Fibroblast of mammary gland (primary cell): ENCODE data around the gene ARHGEF40.

Experiments
- DNase-seq: peaks from one replicate; pipeline ENCODE4 v3.0.0-alpha.2; 2010; ENCODE audit warnings: low read depth
- H3K4me3 ChIP-seq: 2 replicates; pipeline ENCODE4 v1.5.1; 2011; ENCODE audit warnings: low read depth, mild to moderate bottlenecking, low read length, moderate library complexity; ENCODE audit not compliant: control insufficient read depth
- CTCF ChIP-seq: conservative IDR thresholded peaks from 2 replicates; pipeline ENCODE4 v1.5.1; 2011; ENCODE audit warnings: low read depth, low read length, inconsistent platforms; ENCODE audit not compliant: control insufficient read depth, insufficient read depth

The ARHGEF40 gene

GRCh38 chr14:21121122-21121521, 51.0 kb downstream of the ARHGEF40 start:
- no peak for DNase-seq
- no peak for TF ChIP-seq CTCF
- H3K4me3 ChIP-seq, result no peak overlapping the region

GRCh38 chr14:21123429-21123828, 53.3 kb downstream of the ARHGEF40 start:
- no peak for TF ChIP-seq CTCF
- no peak overlapping the region for H3K4me3 ChIP-seq
- no peak for DNase-seq

GRCh38 chr14:21133901-21134300, 63.8 kb downstream of the ARHGEF40 start:
- no peak overlapping the region for H3K4me3 ChIP-seq
- no peak for DNase-seq
- TF ChIP-seq CTCF, result no peak

- peak; percentile 34 for DNase-seq
- no peak overlapping the region for H3K4me3 ChIP-seq
- TF ChIP-seq CTCF, result peak; percentile 68
Observed at GRCh38 chr14:21136024-21136423, 65.9 kb downstream of the ARHGEF40 start.
